Sigmoid colon (tissue), 7 donors: ENCODE measurements around the gene NPLOC4. TPM values are rescaled to one million over a fixed set of nuclear protein-coding genes. Genes with fewer than 3 reads are reported as not detected.

ENCODE experiments used
- DNase-seq: peaks from one replicate; pipeline ENCODE4 v3.0.0-alpha.2; 2019
- H3K27ac ChIP-seq, 4 donors: fragments of 200-600 bp; sonication (generic); one replicate each; pipeline ENCODE4 v1.5.1; 2016 to 2019; ENCODE audit warnings: mild to moderate bottlenecking in 1 of 4
- H3K27me3 ChIP-seq, 3 donors: fragments of 200-600 bp; sonication (generic); one replicate each; pipeline ENCODE4 v1.5.1; 2019; ENCODE audit warnings: mild to moderate bottlenecking in 1 of 3
- H3K36me3 ChIP-seq, 4 donors: fragments of 200-600 bp; sonication (generic); one replicate each; pipeline ENCODE4 v1.5.1; 2016 to 2019
- H3K4me1 ChIP-seq, 4 donors: fragments of 200-600 bp; sonication (generic); one replicate each; pipeline ENCODE4 v1.5.1; 2017 to 2019
- H3K4me3 ChIP-seq, 4 donors: fragments of 200-600 bp; sonication (generic); one replicate each; pipeline ENCODE4 v1.5.1; 2017 to 2019; ENCODE audit warnings: mild to moderate bottlenecking in 2 of 4, moderate library complexity in 1 of 4
- H3K9me3 ChIP-seq, 4 donors: fragments of 200-600 bp in 3 of 4; sonication (generic) in 3 of 4; one replicate each; pipeline versions ENCODE4 v1.5.1 to v1.6.1; 2013 to 2019
- CTCF ChIP-seq, 4 experiments: fragments of 450-650 bp in 3 of 4; fragments of 200-600 bp in 1 of 4; IDR thresholded peaks; one replicate each; pipeline ENCODE4 v1.5.1; 2016 to 2019; ENCODE audit warnings: antibody characterized with exemption in 4 of 4, mild to moderate bottlenecking in 3 of 4, moderate library complexity in 2 of 4
- EP300 ChIP-seq, 4 donors: sonication (generic); formaldehyde crosslinking; IDR thresholded peaks; one replicate each; pipeline ENCODE4 v1.6.1; 2017; ENCODE audit warnings: antibody characterized with exemption in 4 of 4
- POLR2A ChIP-seq, 2 donors: fragments of 450-650 bp; IDR thresholded peaks; one replicate each; pipeline ENCODE4 v1.6.1; 2016; ENCODE audit warnings: antibody characterized with exemption in 2 of 2, mild to moderate bottlenecking in 2 of 2, moderate library complexity in 2 of 2
- POLR2AphosphoS5 ChIP-seq, 4 donors: sonication (generic); formaldehyde crosslinking; IDR thresholded peaks; one replicate each; pipeline ENCODE4 v1.6.1; 2017; ENCODE audit warnings: antibody characterized with exemption in 4 of 4
- WGBS, 2 donors: extraction: QIAGEN DNeasy Blood & Tissue Kit; methylation state at CpG; one replicate each; pipeline ENCODE4 v1.1.7; 2013; 5-methylcytosine and 5-hydroxymethylcytosine counted together
- intact Hi-C: fragments of 100-400 bp; cut with DNase I; formaldehyde crosslinking; loops from one replicate; pipeline ENCODE4 v1.15.1; 2023
- polyA plus RNA-seq, 3 donors: library from polyadenylated mRNA; stranded (reverse); fragments of 200-250 nt; gene quantifications; one replicate each; pipeline ENCODE4 v1.2.3, GENCODE V29; 2013
- total RNA-seq, 4 donors: library from RNA; depleted of rRNA; stranded (reverse); fragments of >200 nt; gene quantifications; one replicate each; pipeline ENCODE4 v1.1.0, GENCODE V29; 2016
- donor health status: healthy with polysubstance abuse.
- donor health status: Bipolar disorder and iron deficiency.
- donor health status: healthy.

NPLOC4 gene
- total and polyA plus RNA-seq, 7 donors = 19.8 to 59.7 (median 51.7) TPM

- peaks cover 9 to 56% (median 29%) of the 10 kb centered on the region in 4 donors for H3K36me3 ChIP-seq
- no peak for TF ChIP-seq POLR2AphosphoS5 (IDR thresholded peaks at IDR 0.05)
- no peak for TF ChIP-seq CTCF (IDR thresholded peaks at IDR 0.05)
- TF ChIP-seq POLR2A (IDR thresholded peaks at IDR 0.05) = no peak
- TF ChIP-seq EP300 (IDR thresholded peaks at IDR 0.05) = no peak
- 89 to 90% methylated on average over 18 of the region's 18 CpGs for WGBS, 2 donors
These were observed 35.6 kb upstream of the NPLOC4 start for GRCh38 chr17:81672504-81672903.

GRCh38 chr17:81667754-81668153 is 30.8 kb upstream of the NPLOC4 start:
- WGBS, 2 donors = 88 to 89% methylated on average over 18 of the region's 18 CpGs
- H3K4me1 ChIP-seq = peaks cover 0 to 27% (median 26%) of the 10 kb centered on the region in 4 donors
- no peak overlapping the region for H3K27ac ChIP-seq
- H3K36me3 ChIP-seq = peaks cover 5 to 45% (median 24%) of the 10 kb centered on the region in 4 donors
- peak overlapping the region in 2 of 4 donors; percentile 89 to 95 for H3K4me3 ChIP-seq
- H3K27me3 ChIP-seq = no peaks in the 10 kb centered on the region
- intact Hi-C loops = loop anchor here (2.0 kb wide), 1 partner anchor 31 kb away; the partner anchor contains the start of genes NPLOC4 and TSPAN10
- H3K9me3 ChIP-seq = no peaks in the 10 kb centered on the region
- no peak for DNase-seq
- TF ChIP-seq POLR2A (IDR thresholded peaks at IDR 0.05) = no peak

More at GRCh38 chr17:81672504-81672903, 35.6 kb upstream of the NPLOC4 start:
- Histone ChIP-seq H3K4me3 (no peak overlapping the region), H3K27me3 (no peaks in the 10 kb centered on the region), H3K9me3 (no peaks in the 10 kb centered on the region), H3K4me1 (peaks cover 0 to 9% (median 8%) of the 10 kb centered on the region in 4 donors), H3K27ac (no peak overlapping the region)
- no peak for DNase-seq
- intact Hi-C loops = no loop called here

DNA sequence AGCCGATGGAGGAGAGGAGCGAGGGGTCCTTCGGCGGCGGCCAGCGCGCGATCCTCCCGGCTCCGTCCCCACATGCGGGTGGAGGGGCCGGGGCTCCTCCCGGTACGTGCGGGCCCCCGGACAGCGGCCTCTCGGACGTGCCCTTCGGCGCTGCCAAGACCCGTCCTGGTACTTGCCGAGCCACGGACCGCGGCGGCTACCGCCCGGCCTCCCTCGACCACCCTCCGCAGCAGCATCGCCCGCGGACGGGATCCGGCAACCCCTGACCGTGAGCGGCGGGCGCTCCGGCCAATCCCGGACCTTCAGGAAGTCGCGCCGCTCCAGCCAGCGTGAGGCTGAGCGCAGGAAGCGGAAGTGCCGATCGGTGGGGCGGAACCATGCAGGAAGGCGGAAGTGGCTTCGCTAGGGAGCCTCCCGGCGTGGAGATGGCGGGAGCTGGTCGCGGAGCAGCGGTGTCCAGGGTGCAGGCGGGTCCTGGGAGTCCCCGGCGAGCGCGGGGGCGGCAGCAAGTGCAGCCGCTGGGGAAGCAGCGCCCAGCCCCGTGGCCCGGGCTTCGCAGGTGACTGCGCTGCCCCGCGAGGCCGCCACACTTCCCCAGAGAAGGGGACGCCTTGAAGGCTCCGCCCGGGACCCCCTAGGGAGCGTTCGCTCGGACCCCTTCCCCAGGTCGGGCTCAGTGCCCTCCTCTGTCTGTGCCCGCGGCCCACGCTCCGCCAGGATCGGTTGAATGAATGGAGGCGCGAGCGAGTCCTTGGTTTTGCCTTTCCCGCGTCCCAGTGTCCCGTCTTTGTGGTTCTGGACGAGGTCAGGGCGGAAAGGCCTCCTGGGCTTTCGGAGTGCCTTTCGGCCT is 29.7 kb upstream of the NPLOC4 start, which contains the start of the genes CCDC137 and OXLD1:
Gene CCDC137 (plus strand): TSS at position 396 of the 850 bp plus-strand sequence. CDS start 30 bp downstream, at position 426.
Gene OXLD1 (minus strand): TSS at position 264 of the 850 bp plus-strand sequence. CDS start 28 bp downstream, at position 236.
- TF ChIP-seq POLR2A (IDR thresholded peaks at IDR 0.05) (peak; percentile 65 to 85), EP300 (IDR thresholded peaks at IDR 0.05) (no peak), POLR2AphosphoS5 (IDR thresholded peaks at IDR 0.05) (peak; percentile 82 to 96 (median 92)), CTCF (IDR thresholded peaks at IDR 0.05) (no peak)
- peak; percentile 98 for DNase-seq
- 0% methylated on average over 96 of the region's 96 CpGs for WGBS, 2 donors
- H3K36me3 ChIP-seq = peaks cover 0 to 33% (median 12%) of the 10 kb centered on the region in 4 donors
- peak within 1 kb of the TSS; percentile 83 to 96 (median 91) for H3K27ac ChIP-seq
- H3K27me3 ChIP-seq = no peaks in the 10 kb centered on the region
- no peaks in the 10 kb centered on the region for H3K9me3 ChIP-seq
- intact Hi-C loops = loop anchor here (2.0 kb wide), 1 partner anchor 30 kb away; the partner anchor contains the start of genes NPLOC4 and TSPAN10
- peaks cover 0 to 27% (median 26%) of the 10 kb centered on the region in 4 donors for H3K4me1 ChIP-seq
- H3K4me3 ChIP-seq = peak within 1 kb of the TSS; percentile 70 to 95 (median 84)

GRCh38 chr17:81666092-81666341 is 29.1 kb upstream of the NPLOC4 start:
- Histone ChIP-seq H3K27me3 (no peaks in the 10 kb centered on the region), H3K9me3 (no peaks in the 10 kb centered on the region), H3K4me1 (peaks cover 0 to 27% (median 26%) of the 10 kb centered on the region in 4 donors), H3K27ac (peak overlapping the region; percentile 83 to 96 (median 91)), H3K4me3 (peak overlapping the region; percentile 70 to 95 (median 84)), H3K36me3 (peaks cover 0 to 28% (median 10%) of the 10 kb centered on the region in 4 donors)
- 0% methylated on average over 16 of the region's 16 CpGs for WGBS, 2 donors
- DNase-seq = no peak
- no peak for TF ChIP-seq POLR2A (IDR thresholded peaks at IDR 0.05)
- TF ChIP-seq CTCF (IDR thresholded peaks at IDR 0.05) = no peak
- TF ChIP-seq POLR2AphosphoS5 (IDR thresholded peaks at IDR 0.05) = no peak
- no peak for TF ChIP-seq EP300 (IDR thresholded peaks at IDR 0.05)
- intact Hi-C loops = loop anchor here (2.0 kb wide), 1 partner anchor 29 kb away; the partner anchor contains the start of genes NPLOC4 and TSPAN10
